CD4-positive, alpha-beta T cell treated with Interferon gamma for 1 hour (primary cell): ENCODE data around the gene ASTN2.

Experiments used
- DNase-seq: peaks from one replicate; pipeline ENCODE4 v3.0.0-alpha.2; 2020

The ASTN2 gene

DNA sequence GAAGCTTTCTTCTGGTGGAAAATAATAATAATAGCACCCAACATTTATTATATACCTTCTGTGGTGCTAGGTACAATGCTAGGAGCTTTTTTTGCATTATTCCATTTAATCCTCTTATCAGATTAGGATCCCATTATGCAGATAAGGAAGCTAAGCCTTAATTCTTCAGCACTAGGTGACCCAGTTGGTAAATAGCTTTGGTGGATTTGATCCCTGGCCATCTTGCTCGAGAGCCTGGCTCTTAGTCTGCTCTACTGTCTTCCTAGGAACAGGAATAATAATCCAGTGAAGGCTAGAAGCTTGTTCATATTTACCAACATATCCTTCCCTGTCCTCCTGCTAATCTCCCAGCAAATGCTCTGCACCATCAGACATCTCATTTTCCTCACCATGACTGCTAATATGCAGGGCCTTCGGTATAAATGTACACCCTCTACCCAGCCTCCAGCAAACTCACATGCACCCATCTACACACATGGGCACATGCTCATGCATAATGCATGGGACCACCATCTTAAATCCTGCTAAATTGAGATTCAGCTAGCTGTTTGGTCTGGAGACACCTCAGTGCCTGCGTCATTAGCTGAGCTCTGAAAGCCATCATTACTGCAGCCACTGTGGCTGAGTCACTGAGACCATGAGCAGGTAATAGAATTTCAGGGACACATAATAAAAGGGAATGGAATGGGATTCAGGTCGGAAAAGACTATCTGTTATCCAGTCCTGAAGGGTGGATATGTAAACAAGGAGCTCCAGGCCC is 640.3 kb downstream of the ASTN2 start:
- no peak for DNase-seq

DNA sequence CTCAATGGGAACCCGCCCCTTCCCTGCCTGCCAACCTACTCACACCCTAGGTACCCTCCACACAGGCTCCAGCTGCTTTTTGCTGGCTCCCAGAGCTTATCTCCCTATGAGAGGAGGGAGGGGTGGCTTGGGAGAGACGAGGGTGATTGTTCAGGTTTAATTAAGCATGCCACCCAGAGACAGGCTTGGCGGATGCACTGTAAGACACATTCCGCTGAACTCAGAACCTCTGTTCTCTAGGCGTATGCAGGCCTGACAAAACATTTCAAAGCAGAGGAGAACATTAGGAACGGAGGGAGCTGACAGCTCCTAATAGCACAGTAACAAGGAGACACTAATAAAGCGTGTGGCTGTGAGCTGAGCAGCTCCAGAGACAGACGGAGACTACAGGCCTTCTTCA is 647.6 kb downstream of the ASTN2 start:
- DNase-seq, result no peak

DNA sequence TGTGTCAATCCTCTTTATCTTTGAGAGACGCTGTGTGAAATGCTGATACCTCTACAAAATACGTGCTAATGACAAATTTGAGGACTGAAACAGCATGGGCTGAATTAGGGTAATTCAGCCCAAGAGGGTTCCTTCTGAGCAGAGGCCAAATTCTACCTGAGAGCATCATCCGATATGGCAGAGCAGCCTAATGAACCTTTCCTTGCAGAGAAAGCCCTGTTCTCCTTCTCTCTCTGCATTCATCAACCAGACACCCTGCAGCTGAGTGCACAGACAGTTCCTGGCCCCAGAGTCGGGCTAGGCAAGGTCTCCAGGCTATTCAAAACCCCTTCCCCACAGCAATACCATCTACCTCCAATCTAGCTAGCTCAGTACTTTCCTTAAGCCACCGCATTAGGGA is 649.8 kb downstream of the ASTN2 start:
- no peak for DNase-seq

DNA sequence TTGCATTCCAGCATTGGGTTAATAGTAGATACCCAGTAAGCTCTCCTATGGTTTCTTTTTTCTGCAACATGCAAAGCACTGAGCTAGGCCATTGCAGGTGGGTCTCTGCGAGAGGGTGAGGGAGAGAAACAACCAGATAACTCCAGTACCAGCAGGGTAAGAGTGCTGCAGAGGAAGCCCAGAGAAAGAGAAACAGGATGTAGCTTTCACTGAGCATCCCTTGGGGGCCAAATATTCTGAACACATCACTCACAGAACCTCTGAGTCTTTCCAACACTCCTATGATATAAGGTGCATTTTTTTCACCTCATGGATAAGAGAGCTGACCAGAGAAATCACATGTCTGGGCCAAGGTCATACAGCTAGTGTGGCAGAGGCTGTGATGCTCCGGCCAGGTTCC is 651.1 kb downstream of the ASTN2 start:
- no peak for DNase-seq

DNA sequence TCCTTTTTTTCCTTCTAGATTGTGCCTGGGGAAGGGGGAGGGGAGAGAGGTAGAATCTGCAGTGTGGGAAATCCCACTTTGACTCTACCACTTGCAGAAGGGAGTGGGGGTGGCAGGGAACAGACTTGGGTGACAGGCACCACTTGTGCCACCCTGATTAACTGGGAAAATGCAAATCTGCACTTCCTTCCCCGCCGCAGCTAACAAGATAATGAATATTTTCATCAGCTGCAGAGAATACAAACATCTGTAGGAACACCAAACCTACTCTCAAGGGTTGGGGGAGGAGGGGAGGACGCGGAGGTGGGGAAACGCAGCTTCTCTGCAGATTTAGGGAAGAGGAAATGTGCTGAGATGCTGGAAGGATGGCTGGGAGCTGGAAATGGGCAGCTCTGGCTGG is 654.2 kb downstream of the ASTN2 start:
- no peak for DNase-seq

DNA sequence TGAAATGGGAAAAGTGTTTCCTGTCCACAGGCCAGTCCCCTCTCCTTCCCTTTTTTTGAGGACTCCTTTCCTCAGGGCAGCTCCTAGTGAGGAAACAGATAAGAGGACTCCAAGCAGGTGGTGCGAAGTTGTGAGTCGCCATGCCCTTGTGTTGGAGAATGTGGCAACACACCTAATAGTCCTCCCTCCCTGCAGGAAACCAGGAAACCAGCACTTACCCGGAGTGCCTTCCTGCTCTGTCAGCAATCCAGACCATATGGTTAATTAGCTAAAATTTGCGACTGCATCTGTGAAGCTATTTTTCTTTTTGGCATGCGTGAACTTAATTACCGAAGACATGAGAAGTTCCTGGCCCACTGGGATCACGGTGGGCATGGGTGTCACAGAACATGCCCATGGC is 657.8 kb downstream of the ASTN2 start:
- DNase-seq, result no peak

DNA sequence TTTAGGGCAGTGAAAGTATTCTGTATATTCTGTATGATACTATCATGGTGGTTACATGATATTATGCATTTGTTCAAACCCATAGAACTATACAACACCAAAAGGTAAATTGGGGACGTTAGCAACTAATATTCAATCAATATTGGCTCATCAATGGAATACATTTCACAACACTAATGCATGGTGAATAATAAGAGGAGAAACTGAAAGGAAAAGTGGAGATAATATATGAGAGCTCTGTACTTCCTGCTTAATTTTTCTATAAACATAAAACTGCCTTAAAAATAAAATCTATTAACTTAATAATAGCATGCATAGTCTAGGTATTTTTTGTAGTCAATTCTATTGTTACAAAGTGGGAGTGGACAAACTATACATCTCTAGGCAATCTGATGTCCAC is 661.5 kb downstream of the ASTN2 start:
- DNase-seq, result no peak

DNA sequence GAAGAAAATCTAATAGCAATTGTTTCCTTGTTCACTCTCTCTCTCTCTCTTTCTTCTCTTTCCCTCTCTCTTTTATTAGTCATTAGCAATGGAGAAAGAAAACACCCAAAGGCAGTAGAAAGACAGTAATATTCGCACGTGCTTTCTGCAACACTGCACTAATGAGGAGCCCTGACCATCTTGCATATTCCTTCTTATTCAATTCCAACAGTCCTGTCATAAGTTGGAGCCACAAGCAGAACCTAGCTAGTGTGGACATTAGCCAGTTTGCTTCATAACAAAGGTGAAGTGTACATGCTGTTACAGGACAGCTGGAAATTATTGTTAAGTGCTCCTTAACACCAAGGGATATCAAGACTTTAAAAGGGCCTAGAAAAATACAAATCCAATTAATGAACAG is 664.3 kb downstream of the ASTN2 start:
- no peak for DNase-seq

DNA sequence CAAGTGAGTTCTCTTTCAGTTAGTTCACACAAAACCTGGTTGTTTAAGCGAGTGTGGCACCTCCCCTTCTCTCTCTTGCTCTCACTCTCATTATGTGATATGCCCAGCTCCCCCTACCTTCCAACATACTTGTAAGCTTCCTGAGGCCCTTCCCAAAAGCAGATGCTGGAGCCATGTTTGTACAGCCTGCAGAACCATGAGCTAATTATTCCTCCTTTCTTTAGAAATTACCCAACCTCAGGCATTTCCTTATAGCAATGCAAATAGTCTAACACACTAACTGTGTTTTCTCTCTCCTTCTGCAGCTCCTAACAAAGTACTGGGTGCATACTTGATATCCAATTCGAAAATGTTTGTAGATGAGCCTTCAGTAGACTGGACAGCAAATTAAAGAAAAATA is 665.1 kb downstream of the ASTN2 start:
- no peak for DNase-seq

DNA sequence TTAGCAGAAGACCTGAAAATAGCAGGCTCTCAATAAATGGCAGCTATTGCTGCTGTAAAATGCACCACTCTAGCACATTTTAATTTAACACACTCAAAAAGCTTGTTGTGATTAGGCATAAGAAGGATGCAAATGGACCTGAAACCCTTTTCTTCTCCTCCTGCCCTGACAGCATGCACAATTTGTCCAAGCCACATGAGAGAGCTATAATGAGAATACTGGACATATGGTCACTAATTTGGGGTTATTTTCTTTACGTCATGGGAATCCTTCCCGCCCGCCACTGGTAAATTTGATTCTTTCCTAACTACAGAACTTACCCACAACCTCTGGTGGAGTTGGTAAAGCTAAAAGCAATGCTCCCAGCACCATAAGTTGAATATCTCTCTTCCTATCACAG is 665.7 kb downstream of the ASTN2 start:
- no peak for DNase-seq

DNA sequence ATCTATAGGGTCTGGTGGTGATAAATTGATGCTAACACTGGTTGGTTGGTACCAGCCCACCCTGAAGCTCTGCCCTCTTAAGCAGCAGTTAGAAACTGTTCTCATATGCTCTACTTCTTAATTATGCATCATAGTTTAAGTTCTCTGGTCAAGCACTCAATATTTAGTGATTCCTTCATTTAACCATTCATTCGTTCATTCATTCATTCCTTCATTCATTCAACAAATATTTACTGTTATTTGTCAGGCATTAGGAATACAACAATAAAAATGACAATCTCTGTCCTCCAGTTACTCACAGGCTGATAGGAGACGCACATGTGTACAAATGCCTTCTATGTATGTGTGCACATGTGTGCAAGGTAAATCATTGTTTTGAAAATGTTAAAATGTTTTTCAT is 673.1 kb downstream of the ASTN2 start:
- no peak for DNase-seq

DNA sequence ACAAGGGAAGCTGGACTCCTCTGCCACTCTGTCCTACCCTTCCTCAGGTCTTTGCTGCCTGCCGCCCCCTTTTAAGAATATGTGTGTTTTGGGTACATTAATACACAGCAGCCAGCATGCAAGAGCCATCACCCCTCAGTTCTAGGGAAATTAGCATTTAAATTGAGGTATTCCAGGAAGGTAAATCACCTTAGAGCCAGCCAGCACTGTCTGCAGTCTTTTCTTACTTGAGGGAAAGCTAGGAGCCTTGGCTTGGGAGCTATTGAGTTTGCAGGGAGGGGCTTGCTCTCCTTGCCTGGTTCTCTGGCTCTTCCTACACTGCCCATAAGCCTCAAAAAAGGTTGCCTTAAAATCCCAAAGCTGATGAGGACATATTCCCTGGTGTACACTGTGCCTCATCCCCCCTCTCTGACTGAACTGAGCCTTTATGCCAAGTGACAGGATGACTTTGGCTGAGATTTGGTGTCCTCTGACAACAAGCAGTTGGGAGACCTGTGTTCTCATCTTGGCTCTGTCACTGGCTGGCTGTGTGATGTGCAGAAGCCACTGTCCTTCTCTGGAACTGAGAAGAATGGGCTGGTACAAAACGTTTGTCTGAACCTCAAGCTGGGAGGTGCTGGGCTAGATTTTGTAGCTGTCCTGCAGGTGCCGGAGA is 673.6 kb downstream of the ASTN2 start:
- DNase-seq, result no peak

DNA sequence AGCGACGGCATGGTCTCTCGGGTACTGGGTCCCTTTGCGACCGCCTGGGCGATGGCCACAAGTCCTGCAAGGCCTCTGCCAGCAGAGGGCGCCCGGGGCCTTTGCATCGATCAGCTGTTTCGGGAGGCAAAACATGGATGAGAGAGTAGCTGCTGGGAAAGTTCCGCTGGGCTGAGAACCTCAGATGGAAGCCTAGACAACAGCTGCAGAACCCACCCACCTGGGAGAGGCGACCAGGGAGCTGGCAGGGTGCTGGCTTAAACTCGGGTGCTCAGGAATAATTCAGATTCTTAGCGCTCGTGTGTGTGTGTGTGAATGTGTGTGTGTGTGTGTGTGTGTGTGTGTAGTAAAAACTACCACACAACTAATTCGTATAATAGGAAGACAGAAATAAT is 677.7 kb downstream of the ASTN2 start:
- DNase-seq, result peak; percentile 4

DNA sequence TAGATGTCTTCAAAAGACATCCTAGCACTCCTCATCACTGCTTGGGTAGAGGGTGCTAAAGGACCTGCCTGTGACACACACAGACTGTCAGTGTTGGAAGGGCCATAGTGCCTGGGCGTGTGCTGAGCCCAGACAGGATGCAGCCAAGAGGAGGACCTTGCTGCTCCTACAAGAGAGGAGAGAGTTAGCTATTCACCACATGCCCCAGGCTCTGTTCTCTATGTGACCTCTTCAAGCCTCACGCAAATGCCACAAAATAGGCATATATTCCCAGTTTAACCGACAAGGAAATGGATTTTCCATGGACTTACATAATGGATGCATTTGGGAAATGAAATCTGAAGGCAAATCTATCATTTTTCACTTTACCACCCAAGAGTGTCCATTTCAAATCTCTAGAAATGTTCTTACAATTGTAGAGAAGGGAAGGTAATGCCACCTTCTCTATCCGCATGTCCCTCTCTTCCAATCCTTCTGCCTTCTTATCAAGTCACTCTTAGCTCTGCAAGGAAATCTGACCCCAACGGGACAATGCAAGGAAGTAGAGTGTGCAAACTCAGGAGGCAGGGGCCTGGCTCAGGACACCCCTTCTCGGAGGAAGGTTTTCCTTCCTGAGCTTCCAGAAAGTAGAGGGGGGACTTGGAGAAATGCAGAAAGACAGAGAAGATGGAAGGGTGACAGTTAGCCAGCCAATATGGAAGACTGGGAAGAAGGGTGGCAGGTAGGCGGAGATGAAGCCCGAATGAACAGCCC is 678.3 kb downstream of the ASTN2 start:
- DNase-seq, result no peak

DNA sequence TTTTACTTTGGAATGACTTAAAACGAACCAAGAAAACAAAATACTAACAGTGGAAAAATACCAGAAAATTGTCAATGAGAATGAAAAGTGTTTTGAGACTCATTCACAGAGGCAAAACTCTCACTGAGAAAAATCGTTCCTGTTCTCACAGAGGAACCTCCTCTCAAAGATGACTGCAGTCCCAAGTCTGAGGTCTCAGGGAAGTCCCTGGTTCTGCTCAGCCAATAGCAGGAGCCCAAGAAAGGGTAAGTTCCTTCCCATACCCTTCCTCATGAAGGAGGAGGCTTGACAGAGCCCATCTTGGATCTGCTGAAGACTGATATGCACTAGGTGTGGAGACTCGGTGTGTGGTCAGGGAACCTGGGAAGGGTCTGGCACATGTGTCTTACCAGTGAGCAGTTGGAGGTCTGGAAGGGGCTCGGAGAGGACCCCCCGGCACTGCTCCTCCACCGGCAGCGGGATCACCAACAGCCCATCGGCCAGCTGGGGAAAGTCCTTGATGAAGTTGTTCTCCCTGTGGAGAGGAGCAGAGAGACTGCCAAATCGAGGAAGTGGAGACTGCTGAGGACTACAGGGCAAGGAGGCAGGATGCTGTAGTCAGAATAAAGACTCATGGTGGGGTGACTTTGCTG is 681.7 kb downstream of the ASTN2 start:
- DNase-seq, result no peak

DNA sequence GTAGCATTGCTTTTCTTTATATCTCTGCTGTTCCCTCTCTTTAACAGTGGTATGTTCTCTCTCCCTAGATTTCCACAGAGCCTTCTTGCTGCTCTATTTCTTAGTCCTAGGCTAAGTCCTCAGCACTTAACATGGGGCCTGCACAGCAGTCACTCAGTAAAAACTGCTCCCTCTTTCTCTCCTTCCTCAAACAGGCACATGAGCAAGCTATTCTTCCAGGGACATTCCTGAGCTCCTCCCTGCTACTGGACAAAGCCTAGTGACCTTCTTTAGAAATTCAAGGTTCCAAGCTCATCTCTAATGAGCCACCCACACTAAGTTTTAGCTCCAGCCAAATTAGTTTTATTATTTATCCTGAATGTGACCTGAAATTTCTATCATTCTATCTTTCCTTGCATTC is 688.3 kb downstream of the ASTN2 start:
- no peak for DNase-seq

DNA sequence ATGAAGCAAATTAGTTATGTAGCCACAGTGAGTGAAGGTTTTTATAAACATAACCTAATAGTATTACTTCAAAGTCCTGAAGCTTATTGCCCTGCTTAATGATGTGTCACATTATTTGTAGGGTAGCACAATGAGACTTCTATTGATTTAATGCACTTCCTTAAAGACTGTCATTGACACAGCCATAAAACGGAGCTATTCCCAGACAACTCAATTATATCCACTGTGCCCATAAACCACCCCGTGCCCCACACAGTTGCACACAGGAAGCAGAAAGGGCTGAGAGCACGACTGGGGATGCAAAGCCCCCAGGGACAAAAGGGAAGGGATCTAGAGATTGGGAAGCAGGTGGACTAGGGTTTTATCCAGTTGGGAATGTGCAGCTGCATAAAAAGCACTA is 690.7 kb downstream of the ASTN2 start:
- no peak for DNase-seq

DNA sequence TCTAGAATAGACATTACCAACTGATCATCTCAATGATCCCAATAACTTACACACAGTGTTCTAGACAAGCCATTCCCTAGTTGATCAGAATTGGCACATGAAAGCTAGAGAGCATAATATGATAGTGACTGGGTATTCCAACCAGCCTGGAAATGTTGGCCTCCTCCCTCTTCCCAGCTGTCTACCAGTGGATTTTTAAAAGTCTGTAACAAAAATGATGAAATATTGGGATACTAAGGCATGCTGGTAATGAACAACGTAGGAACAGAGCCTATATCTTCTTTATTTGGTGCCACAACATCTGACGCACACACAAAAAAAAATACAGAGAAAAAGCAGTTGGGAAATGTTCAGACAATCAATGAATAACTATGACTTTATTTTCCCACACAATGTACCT is 692.9 kb downstream of the ASTN2 start:
- no peak for DNase-seq

DNA sequence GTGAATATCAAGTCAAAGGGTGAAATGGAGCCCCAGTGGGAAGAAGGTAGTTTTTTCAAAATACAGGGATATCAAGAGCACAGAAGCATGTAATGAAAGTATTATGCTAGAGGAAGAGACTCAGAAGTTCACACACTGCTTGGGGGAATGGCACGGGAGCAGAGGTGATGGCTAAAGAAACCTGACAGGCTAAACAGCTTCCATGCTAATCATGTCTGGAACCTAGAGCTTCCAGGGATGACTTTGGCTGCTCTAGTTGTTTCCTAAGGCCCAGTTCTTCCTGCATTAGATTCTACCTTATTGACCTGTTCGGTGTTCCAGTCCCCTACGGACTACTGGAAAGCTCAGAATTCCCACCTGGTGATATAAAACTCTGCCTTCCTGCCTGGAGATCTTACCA is 693.4 kb downstream of the ASTN2 start:
- no peak for DNase-seq

DNA sequence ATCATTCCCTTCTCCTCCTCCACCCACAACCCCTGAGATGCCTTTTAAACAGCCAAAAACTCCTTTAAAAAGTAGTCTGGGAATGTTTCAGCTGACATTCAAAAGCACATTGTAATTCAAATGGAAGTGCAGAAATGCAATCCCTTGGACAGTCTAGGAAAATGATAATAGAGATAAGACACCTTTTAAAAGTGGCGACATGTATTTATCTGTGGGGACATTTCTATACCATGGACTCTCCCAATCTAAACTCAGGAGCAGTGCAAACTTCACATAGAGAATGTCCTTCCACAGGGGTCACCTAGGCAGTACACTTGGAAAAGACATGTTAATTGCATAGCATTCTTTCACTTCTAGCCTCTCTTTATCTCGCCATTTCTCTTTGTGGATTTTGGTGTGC is 694.7 kb downstream of the ASTN2 start:
- no peak for DNase-seq

DNA sequence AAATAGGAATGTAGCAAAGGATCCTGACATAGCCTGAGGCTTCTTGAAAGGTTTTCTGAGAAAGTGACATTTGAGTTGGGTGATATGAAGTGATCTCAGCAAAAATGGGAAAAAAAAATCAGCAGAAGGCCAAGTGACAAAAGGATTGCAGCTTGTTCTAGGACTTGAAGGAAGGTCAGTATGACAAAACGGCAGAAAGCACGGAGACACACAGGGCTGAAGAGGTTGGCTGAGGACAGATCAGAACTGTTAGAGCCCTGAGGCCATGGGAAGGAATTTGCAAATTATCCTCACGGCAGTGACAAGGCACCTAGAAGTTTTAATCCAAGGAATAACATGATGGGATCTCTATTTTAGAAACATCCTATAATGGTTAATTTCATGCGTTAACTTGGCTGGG is 696.7 kb downstream of the ASTN2 start:
- no peak for DNase-seq

DNA sequence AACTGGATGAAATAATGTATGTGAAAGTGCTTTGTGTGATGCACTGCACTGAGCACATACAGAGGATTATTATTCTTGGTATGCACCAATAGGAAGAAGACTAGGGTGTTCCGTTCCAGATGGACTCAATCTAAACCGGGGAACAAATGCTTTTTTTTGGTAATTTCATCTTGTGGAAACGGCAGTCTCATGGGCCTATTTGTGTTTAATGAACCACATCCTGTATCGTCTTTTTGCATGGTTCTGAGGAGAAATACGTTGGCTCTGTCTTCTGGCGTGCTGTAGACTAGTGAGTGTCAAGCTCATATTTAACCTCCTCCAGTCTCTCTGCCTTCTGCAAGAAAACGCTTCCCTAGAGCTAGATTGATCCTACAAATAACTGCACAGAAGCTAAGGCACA is 697.7 kb downstream of the ASTN2 start:
- DNase-seq, result no peak

DNA sequence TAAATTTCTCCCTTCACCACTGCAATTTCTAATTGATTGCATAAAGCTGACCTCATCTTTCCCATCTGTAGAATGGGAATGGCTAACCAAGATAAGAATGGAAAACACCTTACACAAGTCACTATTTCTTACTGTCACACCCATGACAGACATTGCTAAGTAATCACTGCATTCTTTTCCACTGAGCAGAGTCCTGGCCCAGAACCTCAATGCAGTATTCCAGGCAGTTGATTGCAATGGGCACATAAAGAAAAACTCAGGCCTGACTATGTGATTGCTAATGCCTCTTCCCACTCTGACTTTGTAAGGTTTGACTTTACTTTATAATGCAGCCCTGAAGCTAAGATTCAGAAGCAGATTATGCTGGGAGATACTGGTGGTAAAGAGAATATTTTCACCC is 698.4 kb downstream of the ASTN2 start:
- DNase-seq, result no peak

DNA sequence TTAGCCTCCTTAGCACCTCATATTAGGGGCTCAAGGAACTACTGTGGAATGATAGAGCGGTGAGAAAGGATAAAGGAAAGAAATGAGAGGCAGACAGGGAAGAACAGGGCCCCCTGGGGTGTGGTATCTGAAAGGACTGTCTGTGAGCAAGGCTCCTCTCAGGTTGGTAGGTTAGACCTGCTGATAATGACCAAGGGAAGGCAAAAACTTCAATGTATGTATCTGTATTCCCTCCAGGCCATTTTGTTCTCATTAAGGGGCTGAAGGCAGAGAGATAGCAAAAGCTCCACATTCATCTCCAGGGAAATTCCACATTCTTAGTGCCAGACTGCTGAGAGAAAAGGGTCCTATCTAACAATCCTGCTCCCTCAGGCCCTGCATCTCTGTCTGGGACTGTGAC is 699.1 kb downstream of the ASTN2 start:
- DNase-seq, result no peak
